HG02938 (cell line): ENCODE measurements around the gene CORO2A.

ENCODE experiments used
- ATAC-seq: cut with Tn5 transposase; IDR thresholded peaks from one replicate; pipeline ENCODE4 v1.9.1; 2021; ENCODE audit warnings: mild to moderate bottlenecking, moderate library complexity; ENCODE audit not compliant: unreplicated experiment

Gene CORO2A, protein sequence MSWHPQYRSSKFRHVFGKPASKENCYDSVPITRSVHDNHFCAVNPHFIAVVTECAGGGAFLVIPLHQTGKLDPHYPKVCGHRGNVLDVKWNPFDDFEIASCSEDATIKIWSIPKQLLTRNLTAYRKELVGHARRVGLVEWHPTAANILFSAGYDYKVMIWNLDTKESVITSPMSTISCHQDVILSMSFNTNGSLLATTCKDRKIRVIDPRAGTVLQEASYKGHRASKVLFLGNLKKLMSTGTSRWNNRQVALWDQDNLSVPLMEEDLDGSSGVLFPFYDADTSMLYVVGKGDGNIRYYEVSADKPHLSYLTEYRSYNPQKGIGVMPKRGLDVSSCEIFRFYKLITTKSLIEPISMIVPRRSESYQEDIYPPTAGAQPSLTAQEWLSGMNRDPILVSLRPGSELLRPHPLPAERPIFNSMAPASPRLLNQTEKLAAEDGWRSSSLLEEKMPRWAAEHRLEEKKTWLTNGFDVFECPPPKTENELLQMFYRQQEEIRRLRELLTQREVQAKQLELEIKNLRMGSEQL

DNA sequence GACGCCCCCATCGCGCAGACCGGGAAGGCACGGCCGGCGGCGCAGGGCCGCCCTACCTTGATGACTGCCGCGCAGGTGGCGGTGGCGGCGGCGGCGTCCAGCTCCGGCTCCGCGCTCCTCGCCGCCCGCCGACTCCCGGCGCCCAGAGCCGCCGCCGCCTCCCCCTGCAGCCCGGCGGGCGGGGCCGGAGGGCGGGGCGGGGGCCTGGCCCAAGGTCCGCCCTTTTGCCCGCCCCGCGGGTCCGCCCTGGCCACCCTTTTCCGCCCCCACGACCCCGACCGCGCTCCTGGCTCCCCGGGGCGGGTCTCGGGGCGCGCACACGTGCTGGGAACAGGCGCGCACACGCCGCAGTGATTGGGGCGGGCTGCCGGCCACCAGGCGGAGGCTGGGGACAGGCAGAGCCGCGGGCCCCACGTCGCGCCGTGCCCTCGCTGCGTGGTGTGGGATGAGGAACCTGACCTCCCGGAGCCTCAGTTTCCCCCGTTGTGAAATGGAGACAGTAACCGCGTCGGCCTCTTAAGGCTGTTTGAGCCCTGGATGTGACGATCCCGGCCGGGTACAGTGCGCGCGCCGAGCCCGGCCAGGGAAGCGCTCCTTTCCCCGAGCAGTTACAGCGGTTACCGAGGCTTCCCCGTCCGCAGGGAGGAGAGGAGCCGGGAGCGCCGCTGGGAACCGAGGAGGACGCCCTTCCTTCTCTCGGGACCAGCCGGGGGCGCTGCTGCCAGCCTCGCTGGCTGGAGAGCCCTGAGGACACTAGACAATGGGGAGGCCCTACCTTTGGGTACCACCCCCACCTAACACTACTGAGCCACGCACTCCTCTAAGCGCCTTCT lies at the start of gene CORO2A:
Gene CORO2A (minus strand): TSS at position 135 of the 833 bp plus-strand sequence. CDS start 34,977 bp downstream, outside the sequence.
- ATAC-seq = peak; percentile 43

DNA sequence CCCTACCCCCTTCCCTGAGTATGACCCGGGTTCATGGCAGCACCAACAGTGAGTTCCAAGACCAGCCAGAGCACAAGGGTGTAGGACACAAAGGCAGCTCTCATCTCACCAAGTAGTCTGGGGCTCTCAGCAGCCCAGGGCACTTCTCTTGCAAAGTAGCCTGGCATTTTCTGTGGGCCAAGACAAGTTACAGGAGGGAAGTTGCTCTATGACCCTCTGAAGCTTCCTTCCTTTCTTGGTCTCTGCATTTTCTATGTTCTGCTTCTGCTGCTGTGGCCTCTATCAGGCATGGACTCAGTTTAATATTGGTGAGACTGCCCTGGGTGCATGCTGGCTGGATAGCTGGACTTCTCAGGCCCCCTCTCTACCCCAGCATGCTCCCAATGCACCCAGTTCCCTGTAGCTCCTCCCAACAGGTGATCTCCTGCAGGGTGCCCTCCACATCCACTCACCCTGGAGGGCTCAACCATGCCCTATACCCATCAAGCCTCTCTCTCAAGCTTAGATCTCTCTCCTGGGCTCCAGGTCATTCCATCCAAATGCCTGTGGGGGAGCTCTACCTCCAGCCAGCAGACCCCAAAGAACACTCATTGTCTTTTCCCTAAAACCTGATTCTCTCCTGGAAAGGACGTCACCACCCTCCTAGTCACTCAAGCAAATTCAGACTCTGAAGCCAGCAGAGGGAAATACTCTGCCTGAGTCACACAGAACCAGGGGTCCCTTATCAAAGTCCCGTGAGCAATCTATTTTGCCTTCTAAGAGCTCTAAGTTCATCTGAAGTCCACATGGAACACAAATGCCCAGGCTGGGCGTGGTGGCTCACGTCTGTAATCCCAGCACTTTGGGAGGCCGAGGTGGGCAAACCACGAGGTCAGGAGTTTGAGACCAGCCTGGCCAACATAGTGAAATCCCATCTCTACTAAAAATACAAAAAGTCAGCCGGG lies 49.2 kb upstream of the CORO2A start:
- no peak for ATAC-seq

DNA sequence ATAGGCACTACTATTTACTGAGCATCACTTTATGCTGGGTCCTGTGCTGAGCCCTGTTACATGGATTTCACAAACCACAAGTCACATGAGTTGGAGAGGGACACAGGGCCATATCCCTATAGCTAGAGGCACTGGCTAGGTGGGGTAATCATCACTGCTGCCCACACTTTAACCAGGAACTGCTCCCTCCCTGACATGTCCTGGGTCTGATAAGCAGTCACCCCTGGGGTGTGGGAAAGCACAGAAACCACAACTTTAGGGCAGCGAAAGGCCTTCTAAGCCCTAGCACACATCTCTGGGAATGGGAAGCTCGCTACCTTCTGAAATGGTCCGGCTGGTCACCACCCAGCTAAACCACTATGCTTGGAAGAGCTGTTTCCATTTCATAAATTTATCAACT lies 48.0 kb upstream of the CORO2A start:
- ATAC-seq = no peak

DNA sequence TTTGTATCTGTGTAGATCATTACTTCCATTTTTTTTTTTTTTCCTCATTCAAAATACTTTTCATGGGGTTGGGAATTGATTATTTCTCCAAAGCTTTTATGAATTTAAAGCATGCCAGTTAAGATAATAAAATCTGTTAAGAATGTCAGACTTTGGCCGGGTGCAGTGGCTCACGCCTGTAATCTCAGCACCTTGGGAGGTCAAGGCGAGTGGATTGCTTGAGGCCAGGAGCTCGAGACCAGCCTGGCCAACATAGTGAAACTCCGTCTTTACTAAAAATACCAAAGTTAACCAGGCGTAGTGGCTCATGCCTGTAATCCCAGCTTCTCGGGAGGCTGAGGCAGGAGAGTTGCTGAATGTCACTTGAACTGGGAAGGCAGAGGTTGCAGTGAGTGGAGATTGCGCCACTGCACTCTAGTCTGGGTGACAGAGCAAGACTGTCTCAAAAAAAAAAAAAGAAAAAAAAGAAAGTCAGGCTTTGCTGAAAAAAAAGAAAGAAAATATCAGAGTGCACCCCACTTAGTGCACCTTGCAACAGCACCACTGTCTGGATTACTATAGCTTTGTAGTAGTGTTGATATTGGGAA lies 44.6 kb upstream of the CORO2A start:
- ATAC-seq = no peak

DNA sequence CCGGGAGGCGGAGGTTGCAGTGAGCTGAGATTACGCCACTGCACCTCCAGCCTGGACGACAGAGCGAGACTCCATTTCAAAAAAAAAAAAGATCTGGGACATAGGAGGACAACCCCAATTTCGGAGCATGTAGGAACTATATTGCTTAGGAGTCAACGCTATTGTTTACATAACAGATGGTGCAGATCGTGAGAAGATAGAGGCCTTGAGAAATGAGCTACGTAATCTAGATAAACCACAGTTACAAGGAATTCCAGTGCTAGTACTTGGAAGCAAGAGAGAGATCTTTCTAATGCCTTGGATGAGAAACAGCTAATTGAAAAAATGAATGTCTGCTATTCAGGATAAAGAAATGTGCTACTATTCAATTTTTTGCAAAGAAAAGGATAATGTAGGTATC lies 42.7 kb upstream of the CORO2A start:
- no peak for ATAC-seq

DNA sequence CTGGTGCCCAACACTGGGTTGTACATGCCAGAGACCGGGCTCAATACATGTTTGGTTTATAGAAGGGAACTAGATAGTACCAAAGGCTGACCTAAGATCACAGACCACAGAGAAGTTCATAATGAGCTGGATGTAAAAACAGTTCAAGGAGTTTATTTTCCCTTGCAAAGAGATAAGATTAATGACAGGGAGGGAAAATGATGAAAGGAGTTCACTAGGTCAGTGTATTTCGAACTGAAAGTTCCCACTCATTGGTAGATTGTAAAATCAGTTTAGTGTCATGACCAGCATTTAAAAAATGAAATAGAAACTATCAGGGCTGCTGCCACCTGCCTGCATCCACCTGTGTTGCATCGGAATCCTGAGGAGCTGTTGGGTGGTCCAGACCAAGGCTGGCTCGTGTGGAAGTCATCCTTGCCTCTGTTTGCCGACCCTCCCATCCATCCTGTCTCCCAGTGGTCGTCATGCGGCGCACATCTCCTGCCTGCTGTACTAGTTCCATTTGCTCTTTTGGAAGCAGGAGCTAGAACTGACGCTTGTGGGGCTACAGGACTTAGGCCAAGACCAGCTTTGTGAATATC lies 41.9 kb upstream of the CORO2A start:
- ATAC-seq = no peak

DNA sequence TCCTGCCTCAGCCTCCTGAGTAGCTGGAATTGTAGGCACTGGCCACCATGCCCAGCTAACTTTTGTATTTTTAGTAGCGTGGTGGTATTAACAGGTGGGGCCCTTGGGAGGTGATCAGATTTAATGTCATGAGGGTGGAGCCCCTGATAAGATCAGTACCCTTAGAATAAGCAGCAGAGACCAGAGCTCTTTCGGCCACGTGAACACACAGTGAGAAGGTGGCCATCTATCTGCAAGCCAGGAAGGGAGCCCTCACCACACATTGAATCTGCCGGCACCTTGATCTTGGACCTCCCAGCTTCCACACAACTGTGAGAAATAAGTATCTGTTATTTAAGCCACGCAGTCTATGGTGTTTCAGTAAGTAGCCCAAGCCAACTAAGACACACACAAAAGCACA lies 40.5 kb upstream of the CORO2A start:
- ATAC-seq = no peak

DNA sequence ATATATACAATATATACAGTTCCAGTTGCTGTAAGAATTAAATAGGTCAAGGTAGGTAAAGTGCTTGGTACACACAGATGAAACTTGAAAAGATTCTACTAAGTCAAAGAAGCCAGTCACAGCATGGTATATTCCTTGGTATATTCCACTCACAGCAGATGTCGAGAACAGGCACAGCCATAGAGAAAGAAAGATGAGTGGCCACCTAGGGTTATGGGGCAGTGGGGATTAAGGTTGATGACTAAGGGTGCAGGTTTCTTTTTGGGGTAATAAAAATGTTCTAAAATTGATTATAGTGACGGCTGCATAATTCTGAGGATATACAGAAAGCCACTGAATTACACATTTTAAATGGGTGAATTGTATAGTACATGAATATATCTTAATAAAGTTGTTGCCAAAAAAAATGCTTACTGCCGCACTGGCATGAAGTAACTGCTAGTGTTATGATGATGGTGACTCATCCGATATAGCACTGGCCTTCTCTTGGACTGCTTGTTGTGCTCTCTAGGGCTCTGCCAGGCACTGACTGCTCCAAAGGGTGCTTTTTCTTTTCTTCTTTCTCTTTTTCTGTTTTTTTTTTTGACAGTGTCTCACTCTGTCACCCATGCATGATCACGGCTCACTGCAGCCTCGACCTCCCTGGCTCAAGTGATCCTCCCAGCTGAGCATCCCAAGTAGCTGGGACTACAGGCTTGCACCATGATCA lies 39.5 kb upstream of the CORO2A start:
- ATAC-seq = no peak

DNA sequence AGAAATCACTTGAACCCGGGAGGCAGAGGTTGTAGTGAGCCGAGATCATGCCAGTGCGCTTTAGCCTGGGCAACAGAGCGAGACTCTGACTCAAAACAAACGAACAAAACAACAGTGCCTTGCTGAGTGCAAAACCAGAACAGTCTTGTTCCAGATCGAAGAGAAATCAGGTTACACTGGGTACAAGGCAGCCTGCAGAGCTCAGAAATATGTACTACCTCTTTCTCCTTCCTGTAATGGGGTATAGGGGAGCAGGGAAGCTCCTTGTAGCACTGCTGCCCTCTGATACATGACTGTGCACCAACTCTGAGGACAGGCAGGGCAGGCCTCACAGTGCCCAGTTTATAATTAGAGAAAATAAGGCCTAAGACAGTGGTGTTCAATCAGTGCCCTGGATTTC lies 38.4 kb upstream of the CORO2A start:
- no peak for ATAC-seq

DNA sequence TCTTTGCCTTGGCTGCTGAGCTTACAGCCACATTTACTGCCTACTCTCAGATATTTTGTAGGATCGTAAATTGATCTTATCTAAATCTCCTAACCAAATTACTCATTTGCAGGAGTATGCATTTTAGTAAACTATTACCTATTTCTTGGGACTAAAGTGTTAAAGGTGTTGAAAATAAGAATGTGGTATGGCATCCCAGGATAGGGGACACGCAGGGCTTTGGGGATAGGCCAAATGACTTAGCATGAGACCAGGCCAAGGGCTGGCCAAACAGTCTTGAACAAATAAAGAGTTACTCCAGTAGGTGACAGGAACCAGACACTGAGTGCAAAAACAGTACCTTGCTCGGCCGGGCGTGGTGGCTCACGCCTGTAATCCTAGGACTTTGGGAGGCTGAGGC lies 37.9 kb upstream of the CORO2A start:
- ATAC-seq = no peak

DNA sequence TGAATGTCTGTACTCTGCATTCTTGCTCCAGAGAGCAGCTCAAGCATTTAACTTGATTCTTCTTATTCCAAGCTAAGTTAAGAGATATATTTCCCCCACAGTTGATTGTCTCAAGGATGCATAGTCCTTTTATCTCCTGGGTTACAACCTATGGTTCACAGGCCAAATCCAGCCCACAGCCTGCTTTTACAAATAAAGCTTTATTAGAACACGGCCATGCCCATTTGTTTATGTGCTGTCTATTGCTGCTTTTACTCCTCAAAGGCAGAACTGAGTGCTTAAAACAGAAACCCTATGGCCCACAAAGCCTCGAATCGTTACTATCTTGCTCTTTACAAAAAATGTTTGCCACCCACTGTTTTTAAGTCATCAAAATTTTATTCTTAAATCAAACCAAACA lies 37.2 kb upstream of the CORO2A start:
- no peak for ATAC-seq

DNA sequence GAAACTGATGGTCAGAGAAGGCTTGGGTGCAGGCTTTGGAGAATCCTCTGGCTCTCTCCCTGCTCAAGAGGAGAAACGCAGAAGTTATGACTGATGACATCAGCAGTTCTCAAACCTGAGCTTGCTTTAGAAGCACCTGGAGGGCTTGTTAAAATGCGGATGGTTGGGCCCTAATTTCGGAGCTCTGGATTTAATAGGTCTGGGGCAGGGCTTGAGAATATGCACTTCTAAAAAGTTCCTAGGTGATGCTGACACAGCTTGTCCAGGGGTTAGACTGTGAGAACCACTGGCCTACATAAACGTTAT lies 36.6 kb upstream of the CORO2A start:
- no peak for ATAC-seq

DNA sequence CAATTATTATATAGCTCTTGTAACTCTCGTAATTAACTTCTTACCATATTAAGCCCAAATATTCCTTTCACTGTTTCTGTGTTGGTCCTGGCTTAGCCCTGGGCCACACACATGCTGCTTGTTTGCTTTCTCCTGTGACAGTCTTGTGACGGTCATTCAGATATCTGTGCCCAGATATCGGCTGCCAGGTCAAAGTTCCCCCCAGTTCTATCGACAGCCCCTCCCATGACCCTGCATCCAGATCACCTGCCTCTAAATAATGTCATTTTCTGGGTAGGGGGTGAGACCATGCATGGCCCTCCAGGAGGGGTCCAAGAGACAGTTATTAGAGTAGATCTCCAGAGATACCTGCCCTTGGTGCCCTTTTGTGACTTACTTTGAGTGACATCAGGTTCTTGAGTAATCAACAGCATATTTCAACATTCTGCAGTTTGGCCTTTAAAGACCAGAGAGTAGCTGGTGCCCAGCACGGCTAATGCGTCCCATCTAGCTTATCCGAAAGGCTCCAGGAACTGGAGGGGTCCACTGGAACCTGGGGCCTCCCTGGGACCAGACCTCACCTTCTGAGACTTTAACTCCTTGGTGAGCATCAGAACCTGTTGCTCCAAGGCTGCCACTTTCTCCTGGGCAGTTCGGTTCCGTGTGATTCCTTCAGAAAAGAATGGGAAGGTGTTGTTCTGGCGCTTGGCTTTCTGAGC lies 36.1 kb upstream of the CORO2A start:
- no peak for ATAC-seq

DNA sequence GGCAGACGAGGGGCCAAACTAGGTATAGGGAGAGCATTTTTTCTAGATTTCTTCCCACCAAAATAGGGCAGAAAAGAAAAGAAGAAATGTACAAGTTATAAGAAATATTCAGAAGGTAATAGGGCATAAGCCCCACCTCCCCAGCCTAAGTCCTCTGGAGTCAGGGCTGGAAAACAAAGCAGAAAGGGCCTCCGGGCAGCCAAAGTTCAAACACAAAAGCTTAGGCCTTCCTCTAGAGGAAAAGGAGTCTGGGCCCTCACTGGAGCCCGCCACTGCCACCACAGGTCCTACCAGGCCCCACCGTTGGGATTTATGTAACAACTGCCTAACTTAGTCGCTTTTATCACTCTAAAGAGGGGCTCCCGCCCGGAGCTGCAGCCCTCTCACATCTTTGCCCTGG lies 35.4 kb upstream of the CORO2A start:
- no peak for ATAC-seq

DNA sequence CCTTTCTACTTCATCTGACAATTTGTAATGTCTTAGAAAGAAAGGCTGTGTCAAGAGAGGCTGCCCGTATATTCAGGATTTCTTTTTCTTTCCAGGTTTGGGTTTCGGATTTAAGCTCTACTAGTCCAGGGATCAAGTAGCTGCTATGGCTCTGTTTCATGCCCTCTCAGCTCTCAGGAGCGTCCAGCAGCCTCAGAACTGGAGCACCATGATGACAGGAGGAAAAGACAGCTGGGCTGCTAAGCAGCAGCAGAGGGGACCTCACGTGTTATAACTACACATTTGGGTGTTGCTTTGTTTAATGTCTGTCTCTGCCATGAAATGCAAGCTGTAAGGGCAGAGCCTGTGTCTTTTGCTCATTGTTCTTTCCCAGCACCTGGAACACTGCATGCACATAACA lies 34.5 kb upstream of the CORO2A start:
- ATAC-seq = no peak

DNA sequence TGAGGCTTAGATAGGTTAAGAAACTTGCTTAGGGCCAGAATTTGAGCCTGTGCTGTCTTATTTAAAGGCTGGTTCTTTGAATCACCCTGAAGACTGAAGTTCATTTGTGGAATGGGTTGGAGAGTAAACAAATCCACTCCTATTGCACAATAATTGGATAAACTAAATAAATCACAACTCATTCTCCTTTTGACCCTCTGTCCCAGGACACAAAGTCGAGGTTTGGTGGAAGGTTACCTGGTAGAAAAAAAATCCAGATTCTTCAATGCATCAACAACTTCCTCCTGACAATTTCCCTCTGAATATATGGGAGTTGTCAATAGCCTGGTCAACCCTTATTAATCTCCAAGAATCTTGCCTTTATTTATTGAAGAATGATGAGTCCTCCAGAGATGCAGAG lies 34.1 kb upstream of the CORO2A start:
- ATAC-seq = no peak

DNA sequence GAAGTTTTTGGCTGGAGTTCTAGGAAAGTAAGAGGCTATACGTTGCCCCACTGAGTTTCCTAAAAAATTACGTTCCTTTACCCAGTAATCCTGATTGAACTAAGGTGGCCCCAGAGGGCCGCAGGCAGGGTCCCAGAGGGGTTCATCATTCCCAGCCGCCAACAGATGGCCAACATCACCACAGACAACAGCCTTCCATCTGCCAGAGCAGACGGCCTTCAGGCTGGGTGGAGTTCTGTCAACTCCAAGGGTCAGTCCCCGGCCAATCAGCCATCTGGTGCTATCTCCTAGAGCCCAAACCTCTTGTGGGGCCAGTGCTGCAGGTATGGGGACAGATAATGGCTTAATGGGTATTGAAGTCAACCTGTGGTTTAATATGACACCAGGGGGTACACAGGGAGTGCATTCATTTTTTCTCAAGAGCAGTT lies 32.6 kb upstream of the CORO2A start:
- no peak for ATAC-seq

DNA sequence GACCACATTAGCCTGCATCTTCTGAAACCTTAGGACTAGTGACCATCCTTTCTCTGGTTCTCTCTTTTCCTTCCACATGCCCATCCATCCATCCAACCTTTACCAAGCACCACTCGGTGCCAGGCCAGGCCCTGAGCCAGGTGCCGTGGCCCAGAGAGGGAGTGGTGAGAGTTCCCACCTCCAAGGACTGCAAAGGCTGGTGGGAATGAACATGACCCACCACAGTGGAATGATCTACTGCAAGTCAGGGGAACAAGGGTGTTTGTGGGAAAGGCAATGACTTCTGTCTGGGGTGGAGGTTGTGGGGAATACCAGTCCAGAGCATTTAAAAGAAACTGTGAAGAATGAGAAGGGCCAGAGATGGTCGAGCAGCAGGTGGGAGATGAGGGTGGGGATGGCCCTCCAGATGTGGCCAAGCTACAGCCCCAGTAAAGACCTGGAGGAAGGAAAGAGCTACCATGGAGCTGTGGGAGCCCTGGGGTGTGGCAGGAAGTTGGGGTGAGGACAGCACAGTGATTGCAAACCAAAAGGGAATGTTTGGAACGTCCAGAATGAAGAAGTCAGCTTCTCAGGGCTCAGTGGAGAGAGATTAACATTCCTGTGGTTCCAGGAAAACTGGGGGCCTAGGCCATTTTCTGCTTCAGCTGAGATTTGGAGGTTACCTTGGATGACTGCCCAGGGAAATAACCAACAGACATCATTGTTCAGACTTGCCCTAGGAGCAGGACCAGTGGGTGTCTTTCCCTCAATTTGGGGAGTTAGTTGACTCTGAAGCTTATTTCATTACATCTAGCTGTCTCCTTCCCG lies 30.7 kb upstream of the CORO2A start:
- no peak for ATAC-seq
